PC-3 (cell line): ENCODE data around the gene EMILIN1.

ENCODE experiments used
- CTCF ChIP-seq: fragments of 300-600 bp; sonication (generic); conservative IDR thresholded peaks from 2 replicates; pipeline ENCODE4 v1.5.1; 2017; ENCODE audit warnings: antibody characterized with exemption, low read depth, mild to moderate bottlenecking, low read length
- EZH2 ChIP-seq: fragments of 300-600 bp; sonication (generic); IDR thresholded peaks from one replicate; pipeline ENCODE4 v1.6.1; 2017; ENCODE audit warnings: antibody characterized with exemption, mild to moderate bottlenecking, low read length; ENCODE audit not compliant: unreplicated experiment
- EZH2phosphoT487 ChIP-seq: fragments of 300-600 bp; sonication (generic); IDR thresholded peaks from 2 replicates; pipeline ENCODE4 v1.6.1; 2018; ENCODE audit warnings: mild to moderate bottlenecking, antibody characterized with exemption, low read length, borderline replicate concordance

GRCh38 chr2:27109083-27109482 is 30.7 kb downstream of the EMILIN1 start:
- TF ChIP-seq CTCF (no peak), EZH2phosphoT487 (no peak), EZH2 (no peak)
